OCI-LY7 (cell line): ENCODE results near the gene CSH2. TPM values are rescaled to one million over a fixed set of nuclear protein-coding genes. Genes with fewer than 3 reads are reported as not detected.
"Not testable (repeated sequence)": the region's sequence is repeated elsewhere in the genome, so short reads cannot be mapped to it uniquely, and the experiment has no call there.

Experiments
- BruUV-seq: library from RNA; stranded (reverse); fragments of 400-500 nt; replicated peaks from 2 replicates; lab custom pipeline; 2021; lab: Mats Ljungman, UMichigan
- CTCF ChIA-PET: fragments of 300-600 bp; sonication (Branson Sonifier 250); formaldehyde crosslinking; loops from one replicate; lab custom pipeline; 2022; ENCODE audit warnings: antibody characterized with exemption; ENCODE audit not compliant: unreplicated experiment; lab: Charles Lee
- POLR2A ChIA-PET: fragments of 300-600 bp; sonication (Branson Sonifier 250); formaldehyde crosslinking; loops from one replicate; lab custom pipeline; 2022; ENCODE audit warnings: antibody characterized with exemption; lab: Charles Lee
- DNase-seq: peaks from one replicate; pipeline ENCODE4 v3.0.0-alpha.2; 2015; ENCODE audit warnings: low spot score
- H2AFZ ChIP-seq: fragments of 200-600 bp; sonication (generic), shearing (Covaris generic); 2 replicates; pipeline ENCODE4 v1.6.1; 2014; ENCODE audit warnings: mild to moderate bottlenecking, antibody characterized with exemption, low read length, moderate library complexity
- H3K27ac ChIP-seq: fragments of 200-600 bp; sonication (generic); 2 replicates; pipeline ENCODE4 v1.5.1; 2014; ENCODE audit warnings: mixed run types, low read depth, mild to moderate bottlenecking, moderate library complexity, low read length, inconsistent platforms; ENCODE audit not compliant: poor library complexity, severe bottlenecking
- H3K36me3 ChIP-seq: fragments of 200-600 bp; sonication (generic); 2 replicates; pipeline ENCODE4 v1.6.1; 2014; ENCODE audit warnings: mild to moderate bottlenecking, antibody characterized with exemption, low read length, moderate library complexity, mixed read lengths; ENCODE audit not compliant: insufficient read depth
- H3K4me1 ChIP-seq: fragments of 200-600 bp; sonication (generic); 2 replicates; pipeline ENCODE4 v1.5.1; 2014; ENCODE audit warnings: mild to moderate bottlenecking, low read length; ENCODE audit not compliant: insufficient read depth, poor library complexity, severe bottlenecking
- H3K4me2 ChIP-seq: fragments of 200-600 bp; sonication (generic); 2 replicates; pipeline ENCODE4 v1.6.1; 2014; ENCODE audit warnings: mild to moderate bottlenecking, low read length
- H3K4me3 ChIP-seq: fragments of 200-600 bp; sonication (generic); 2 replicates; pipeline ENCODE4 v1.5.1; 2014; ENCODE audit warnings: mild to moderate bottlenecking, low read depth, low read length; ENCODE audit not compliant: poor library complexity, severe bottlenecking
- H3K79me2 ChIP-seq: fragments of 200-600 bp; sonication (generic); 2 replicates; pipeline ENCODE4 v1.6.1; 2016; ENCODE audit warnings: low read depth, mild to moderate bottlenecking, low read length, moderate library complexity, mixed read lengths; ENCODE audit not compliant: insufficient read depth
- H3K9me2 ChIP-seq: fragments of 200-600 bp; sonication (generic); 2 replicates; pipeline ENCODE4 v1.6.1; 2016; ENCODE audit warnings: mild to moderate bottlenecking, low read length, mixed read lengths; ENCODE audit not compliant: insufficient read depth
- H3K9me3 ChIP-seq: fragments of 200-600 bp; sonication (generic); 2 replicates; pipeline ENCODE4 v1.6.1; 2014; ENCODE audit warnings: mild to moderate bottlenecking, mixed run types, low read length, mixed read lengths
- H4K20me1 ChIP-seq: fragments of 200-600 bp; sonication (generic); 2 replicates; pipeline ENCODE4 v1.6.1; 2014; ENCODE audit warnings: mild to moderate bottlenecking, antibody characterized with exemption, low read length, moderate library complexity, mixed read lengths; ENCODE audit not compliant: insufficient read depth
- EZH2phosphoT487 ChIP-seq: fragments of 200-600 bp; sonication (generic); IDR thresholded peaks from 2 replicates; pipeline ENCODE4 v1.6.1; 2018; ENCODE audit warnings: low read depth, borderline replicate concordance, mild to moderate bottlenecking, mixed run types, antibody characterized with exemption, low read length, moderate library complexity, mixed read lengths
- intact Hi-C: fragments of 100-400 bp; cut with micrococcal nuclease; formaldehyde crosslinking; loops from one replicate; pipeline ENCODE4 v1.10.0; 2022; ENCODE audit not compliant: unreplicated experiment
- total RNA-seq, 2 experiments: library from RNA; depleted of rRNA in 1 of 2; stranded (reverse); fragments of >200 nt in 1 of 2; shearing (Covaris generic) in 1 of 2; gene quantifications; 2 replicates each; pipeline ENCODE4 v1.2.3, GENCODE V29; 2014 to 2022
- TF ChIP-seq, protein P1 (sequence below): fragments of 200-600 bp; sonication (generic); conservative IDR thresholded peaks from 2 replicates; pipeline ENCODE4 v1.5.1; 2014; ENCODE audit warnings: mild to moderate bottlenecking, antibody characterized with exemption, low read length, moderate library complexity, mixed read lengths

CSH2 gene
- total RNA-seq, 2 experiments from 2014 or later = not detected

DNA sequence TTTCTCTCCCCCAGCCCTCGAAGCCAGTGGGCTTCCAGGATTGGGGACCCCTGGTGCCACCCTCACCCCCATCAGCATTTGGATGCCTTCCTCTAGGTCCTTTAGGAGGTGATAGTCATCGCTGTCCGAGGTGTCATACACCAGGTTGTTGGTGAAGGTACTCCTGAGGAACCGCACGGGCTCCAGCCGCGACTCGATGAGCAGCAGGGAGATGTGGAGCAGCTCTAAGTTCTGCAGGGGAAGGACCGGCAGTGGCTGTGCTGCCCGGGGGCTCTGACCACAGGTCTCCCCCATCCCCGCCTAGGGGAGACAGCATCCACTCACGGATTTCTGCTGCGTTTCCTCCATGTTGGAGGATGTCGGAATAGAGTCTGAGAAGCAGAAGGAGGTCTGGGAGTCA, 36.6 kb upstream of the CSH2 start:
- Histone ChIP-seq H3K9me3 (no peaks in the 10 kb centered on the region), H3K36me3 (no peaks in the 10 kb centered on the region), H3K79me2 (no peaks in the 10 kb centered on the region), H3K27ac (no peak overlapping the region), H3K4me1 (no peaks in the 10 kb centered on the region), H3K9me2 (no peaks in the 10 kb centered on the region), H2AFZ (no peak overlapping the region), H3K4me2 (no peak overlapping the region), H3K4me3 (no peak overlapping the region), H4K20me1 (no peaks in the 10 kb centered on the region)
- no TSS peak for BruUV-seq
- intact Hi-C loops = no loop called here
- ChIA-PET POLR2A (no interaction called here), CTCF (interaction anchor here (2.6 kb wide), 1 partner anchor 36 kb away, joined by 16 read pairs; no protein-coding TSS in a partner anchor)
- DNase-seq = no peak
- TF ChIP-seq EZH2phosphoT487 = no peak
- TF ChIP-seq, protein P1, sequence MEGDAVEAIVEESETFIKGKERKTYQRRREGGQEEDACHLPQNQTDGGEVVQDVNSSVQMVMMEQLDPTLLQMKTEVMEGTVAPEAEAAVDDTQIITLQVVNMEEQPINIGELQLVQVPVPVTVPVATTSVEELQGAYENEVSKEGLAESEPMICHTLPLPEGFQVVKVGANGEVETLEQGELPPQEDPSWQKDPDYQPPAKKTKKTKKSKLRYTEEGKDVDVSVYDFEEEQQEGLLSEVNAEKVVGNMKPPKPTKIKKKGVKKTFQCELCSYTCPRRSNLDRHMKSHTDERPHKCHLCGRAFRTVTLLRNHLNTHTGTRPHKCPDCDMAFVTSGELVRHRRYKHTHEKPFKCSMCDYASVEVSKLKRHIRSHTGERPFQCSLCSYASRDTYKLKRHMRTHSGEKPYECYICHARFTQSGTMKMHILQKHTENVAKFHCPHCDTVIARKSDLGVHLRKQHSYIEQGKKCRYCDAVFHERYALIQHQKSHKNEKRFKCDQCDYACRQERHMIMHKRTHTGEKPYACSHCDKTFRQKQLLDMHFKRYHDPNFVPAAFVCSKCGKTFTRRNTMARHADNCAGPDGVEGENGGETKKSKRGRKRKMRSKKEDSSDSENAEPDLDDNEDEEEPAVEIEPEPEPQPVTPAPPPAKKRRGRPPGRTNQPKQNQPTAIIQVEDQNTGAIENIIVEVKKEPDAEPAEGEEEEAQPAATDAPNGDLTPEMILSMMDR = no peak

DNA sequence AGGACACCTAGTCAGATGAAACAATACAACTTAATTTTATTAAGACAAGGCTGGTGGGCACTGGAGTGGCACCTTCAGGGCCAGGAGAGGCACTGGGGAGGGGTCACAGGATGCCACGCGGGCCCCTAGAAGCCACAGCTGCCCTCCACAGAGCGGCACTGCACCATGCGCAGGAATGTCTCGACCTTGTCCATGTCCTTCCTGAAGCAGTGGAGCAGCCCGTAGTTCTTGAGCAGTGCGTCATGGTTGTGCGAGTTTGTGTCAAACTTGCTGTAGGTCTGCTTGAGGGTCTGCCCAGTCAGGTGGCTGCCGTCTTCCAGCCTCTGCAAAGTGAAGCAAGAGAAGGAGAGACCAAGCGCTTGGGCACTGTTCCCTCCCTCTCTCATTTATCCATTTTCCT, 36.1 kb upstream of the CSH2 start:
- H3K9me3 ChIP-seq, H3K79me2 ChIP-seq, H3K36me3 ChIP-seq, H2AFZ ChIP-seq, H3K4me1 ChIP-seq, BruUV-seq, POLR2A ChIA-PET, H4K20me1 ChIP-seq, H3K27ac ChIP-seq, CTCF ChIA-PET, intact Hi-C loops, H3K9me2 ChIP-seq, DNase-seq, H3K4me2 ChIP-seq, H3K4me3 ChIP-seq: not testable (repeated sequence)

DNA sequence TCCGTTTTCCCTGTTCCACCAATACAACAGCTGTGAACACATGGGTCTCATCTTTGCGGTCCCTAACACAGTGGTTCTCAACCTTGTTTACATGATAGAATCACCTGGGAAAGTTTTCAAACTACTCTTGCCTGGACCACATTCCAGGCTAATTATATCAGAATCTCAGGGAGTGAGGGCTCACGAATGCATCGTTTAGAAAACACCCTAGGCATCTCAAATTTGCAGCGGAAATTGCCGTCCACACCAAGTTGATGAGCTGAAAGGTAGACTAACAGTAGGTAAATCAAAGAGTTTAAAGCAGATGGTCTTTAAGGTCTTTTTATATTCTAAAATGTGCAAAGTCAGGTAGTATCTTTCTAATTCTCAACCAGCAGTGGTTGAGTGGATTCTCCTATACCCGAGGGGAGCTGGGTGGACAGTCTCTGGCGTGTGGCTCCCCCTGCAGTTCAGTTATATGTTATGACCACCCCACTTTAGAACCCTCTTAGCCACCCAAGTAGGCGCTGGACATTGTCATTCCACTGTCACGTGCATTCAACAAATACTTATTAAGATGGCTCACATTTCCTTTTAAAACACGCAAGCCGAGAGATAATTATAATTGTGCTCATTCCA, 33.8 kb upstream of the CSH2 start:
- H4K20me1 ChIP-seq, H3K27ac ChIP-seq, CTCF ChIA-PET, H3K9me3 ChIP-seq, H3K4me2 ChIP-seq, H3K79me2 ChIP-seq, H3K4me3 ChIP-seq, H3K36me3 ChIP-seq, BruUV-seq, H3K4me1 ChIP-seq, H2AFZ ChIP-seq, intact Hi-C loops, H3K9me2 ChIP-seq: not testable (repeated sequence)
- TF ChIP-seq, protein P1 = peak; percentile 59
- peak; percentile 20 for DNase-seq
- POLR2A ChIA-PET = interaction anchor here (0.6 kb wide), 1 partner anchor 73 kb away, joined by 6 read pairs; no protein-coding TSS in a partner anchor

DNA sequence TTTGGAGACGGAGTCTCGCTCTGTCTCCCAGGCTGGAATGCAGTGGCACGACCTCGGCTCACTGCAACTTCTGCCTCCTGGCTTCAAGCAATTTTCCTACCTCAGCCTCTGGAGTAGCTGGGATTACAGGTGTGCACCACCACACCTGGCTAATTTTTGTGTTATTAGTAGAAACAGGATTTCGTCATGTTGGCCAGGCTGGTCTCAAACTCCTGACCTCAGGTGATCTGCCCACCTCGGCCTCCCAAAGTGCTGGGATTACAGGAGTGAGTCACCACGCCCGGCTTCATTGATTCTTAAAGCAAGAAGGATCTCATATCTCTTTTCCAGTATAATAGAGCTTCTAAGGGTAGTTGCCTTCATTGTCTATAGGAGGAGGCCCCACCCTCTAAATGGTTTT, 31.3 kb upstream of the CSH2 start:
- POLR2A ChIA-PET = interaction anchor here (1.2 kb wide), 1 partner anchor 41 kb away, joined by 3 read pairs; no protein-coding TSS in a partner anchor
- CTCF ChIA-PET, H3K4me1 ChIP-seq, H3K4me3 ChIP-seq, H3K9me2 ChIP-seq, BruUV-seq, H3K27ac ChIP-seq, H3K9me3 ChIP-seq, H3K36me3 ChIP-seq, DNase-seq, H2AFZ ChIP-seq, intact Hi-C loops, H3K4me2 ChIP-seq, H3K79me2 ChIP-seq, H4K20me1 ChIP-seq: not testable (repeated sequence)
